PFSK-1 (cell line): ENCODE results near the gene OPN1SW.

ENCODE experiments used
- FOXP2 ChIP-seq: optimal IDR thresholded peaks from 2 replicates; pipeline ENCODE3; 2011; ENCODE audit warnings: borderline replicate concordance, control low read depth, inconsistent platforms; ENCODE audit not compliant: insufficient read depth; ENCODE audit errors: extremely low read length, extremely low read depth
- POLR2AphosphoS5 ChIP-seq: IDR thresholded peaks from 2 replicates; pipeline ENCODE4 v1.6.1; 2012; ENCODE audit warnings: low read depth, mild to moderate bottlenecking, control low read depth, low read length, moderate library complexity
- SIN3A ChIP-seq: IDR thresholded peaks from 2 replicates; pipeline ENCODE4 v1.6.1; 2012; ENCODE audit warnings: mild to moderate bottlenecking, low read length, moderate library complexity, borderline replicate concordance; ENCODE audit not compliant: insufficient read depth
- TAF1 ChIP-seq: IDR thresholded peaks from 2 replicates; pipeline ENCODE4 v1.6.1; 2012; ENCODE audit warnings: low read length, control low read depth, borderline replicate concordance; ENCODE audit not compliant: insufficient read depth
- TF ChIP-seq, protein P1 (sequence below), 2 experiments: IDR thresholded peaks; 2 replicates each; pipeline versions ENCODE4 v1.6.1 to v1.8.0; 2011 to 2012; ENCODE audit warnings: low read depth in 2 of 2, low read length in 2 of 2, control low read depth in 1 of 2, inconsistent platforms in 1 of 2, mild to moderate bottlenecking in 1 of 2, moderate library complexity in 1 of 2; ENCODE audit not compliant: insufficient read depth in 1 of 2

Gene OPN1SW

GRCh38 chr7:128726059-128726736, 49.4 kb downstream of the OPN1SW start:
- TF ChIP-seq, protein P1, sequence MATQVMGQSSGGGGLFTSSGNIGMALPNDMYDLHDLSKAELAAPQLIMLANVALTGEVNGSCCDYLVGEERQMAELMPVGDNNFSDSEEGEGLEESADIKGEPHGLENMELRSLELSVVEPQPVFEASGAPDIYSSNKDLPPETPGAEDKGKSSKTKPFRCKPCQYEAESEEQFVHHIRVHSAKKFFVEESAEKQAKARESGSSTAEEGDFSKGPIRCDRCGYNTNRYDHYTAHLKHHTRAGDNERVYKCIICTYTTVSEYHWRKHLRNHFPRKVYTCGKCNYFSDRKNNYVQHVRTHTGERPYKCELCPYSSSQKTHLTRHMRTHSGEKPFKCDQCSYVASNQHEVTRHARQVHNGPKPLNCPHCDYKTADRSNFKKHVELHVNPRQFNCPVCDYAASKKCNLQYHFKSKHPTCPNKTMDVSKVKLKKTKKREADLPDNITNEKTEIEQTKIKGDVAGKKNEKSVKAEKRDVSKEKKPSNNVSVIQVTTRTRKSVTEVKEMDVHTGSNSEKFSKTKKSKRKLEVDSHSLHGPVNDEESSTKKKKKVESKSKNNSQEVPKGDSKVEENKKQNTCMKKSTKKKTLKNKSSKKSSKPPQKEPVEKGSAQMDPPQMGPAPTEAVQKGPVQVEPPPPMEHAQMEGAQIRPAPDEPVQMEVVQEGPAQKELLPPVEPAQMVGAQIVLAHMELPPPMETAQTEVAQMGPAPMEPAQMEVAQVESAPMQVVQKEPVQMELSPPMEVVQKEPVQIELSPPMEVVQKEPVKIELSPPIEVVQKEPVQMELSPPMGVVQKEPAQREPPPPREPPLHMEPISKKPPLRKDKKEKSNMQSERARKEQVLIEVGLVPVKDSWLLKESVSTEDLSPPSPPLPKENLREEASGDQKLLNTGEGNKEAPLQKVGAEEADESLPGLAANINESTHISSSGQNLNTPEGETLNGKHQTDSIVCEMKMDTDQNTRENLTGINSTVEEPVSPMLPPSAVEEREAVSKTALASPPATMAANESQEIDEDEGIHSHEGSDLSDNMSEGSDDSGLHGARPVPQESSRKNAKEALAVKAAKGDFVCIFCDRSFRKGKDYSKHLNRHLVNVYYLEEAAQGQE (IDR thresholded peaks at IDR 0.05; ENCODE audit: insufficient read depth in 1 of 2, low read depth in 2 of 2, low read length in 2 of 2) = peak in 1 of 2 experiments; percentile 42; a peak in 1 of 4 replicates
- TF ChIP-seq FOXP2 = no peak
- no peak for TF ChIP-seq POLR2AphosphoS5

DNA sequence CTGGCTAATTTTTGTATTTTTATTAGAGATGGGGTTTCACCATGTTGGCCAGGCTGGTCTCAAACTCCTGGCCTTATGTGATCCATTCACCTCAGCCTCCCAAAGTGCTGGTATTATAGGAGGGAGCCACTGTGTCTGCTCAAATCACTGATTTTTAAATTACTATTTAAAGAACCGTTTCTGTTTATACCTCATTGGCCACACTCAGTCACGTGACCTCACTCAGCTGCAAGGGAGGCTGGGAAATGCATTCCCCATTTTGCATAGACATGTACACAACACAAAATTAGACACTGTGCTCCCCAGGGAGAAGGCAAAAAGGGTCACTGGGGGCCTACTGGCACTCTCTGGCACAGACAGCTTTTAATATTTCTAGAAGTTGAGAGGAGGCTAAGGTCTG, 50.1 kb downstream of the OPN1SW start:
- TF ChIP-seq TAF1 (no peak), FOXP2 (no peak), SIN3A (no peak), POLR2AphosphoS5 (no peak)
- TF ChIP-seq, protein P1 (IDR thresholded peaks at IDR 0.05; ENCODE audit: insufficient read depth in 1 of 2, low read depth in 2 of 2, low read length in 2 of 2) = no peak

- TF ChIP-seq POLR2AphosphoS5 = no peak
- no peak for TF ChIP-seq SIN3A
- TF ChIP-seq, protein P1 (IDR thresholded peaks at IDR 0.05; ENCODE audit: insufficient read depth in 1 of 2, low read depth in 2 of 2, low read length in 2 of 2) = no peak
- TF ChIP-seq TAF1 = no peak
- no peak for TF ChIP-seq FOXP2
Observed at GRCh38 chr7:128724743-128725142, 50.9 kb downstream of the OPN1SW start.
